K562 (cell line): ENCODE results near the gene TCF3. TPM values are rescaled to one million over a fixed set of nuclear protein-coding genes. Genes with fewer than 3 reads are reported as not detected.

Experiments used
- ATAC-seq: fragments of 200-7000 bp; cut with Tn5 transposase; 3 replicates; pipeline ENCODE4 v1.9.1; 2020; ENCODE audit warnings: moderate library complexity
- BruUV-seq: library from RNA; stranded (reverse); fragments of 400-500 nt; replicated peaks from 2 replicates; lab custom pipeline; 2021; lab: Mats Ljungman, UMichigan
- CTCF ChIA-PET: fragments of 300-600 bp; formaldehyde crosslinking; extraction: SDS; loops from one replicate; lab custom pipeline; 2021; ENCODE audit warnings: low intra/inter-chr PET ratio; lab: Yijun Ruan, JAX
- POLR2A ChIA-PET: fragments of 300-600, 350-650 bp; sonication (Branson Sonifier 250); formaldehyde crosslinking; extraction: SDS; loops from one replicate; lab custom pipeline; 2021; ENCODE audit warnings: antibody characterized with exemption, inconsistent platforms; lab: Yijun Ruan, JAX
- DNase-seq, 4 experiments: peaks; one replicate each; pipeline versions ENCODE4 v3.0.0 to v3.0.0-alpha.2; 2011 to 2018; ENCODE audit warnings: low spot score in 3 of 4, mixed read lengths in 3 of 4; ENCODE audit errors: extremely low read depth in 1 of 4
- FAIRE-seq: peaks from 2 replicates; lab custom pipeline; 2011; peaks lifted over from hg19 to GRCh38; lab: Jason Lieb, UNC
- H2AFZ ChIP-seq: 2 replicates; pipeline ENCODE4 v1.6.0; 2011; ENCODE audit warnings: low read depth, low read length, control low read depth, inconsistent platforms
- H3K27ac ChIP-seq: fragments of 200-600 bp; 3 replicates; pipeline ENCODE4 v1.8.0; 2011; ENCODE audit warnings: low read depth, mild to moderate bottlenecking, control low read depth, inconsistent platforms, low read length, moderate library complexity, mixed read lengths; ENCODE audit errors: extremely low read depth
- H3K27me3 ChIP-seq, 2 experiments: fragments of 300-600 bp in 1 of 2; 2 replicates in 1 of 2; 3 replicates in 1 of 2; pipeline versions ENCODE4 v1.6.0 to v1.8.0; 2011; ENCODE audit warnings: inconsistent platforms in 2 of 2, low read length in 2 of 2, mild to moderate bottlenecking in 1 of 2, mixed read lengths in 1 of 2, moderate library complexity in 1 of 2; ENCODE audit not compliant: control insufficient read depth in 2 of 2, insufficient read depth in 2 of 2
- H3K36me3 ChIP-seq: fragments of 300-600 bp; 3 replicates; pipeline ENCODE4 v1.8.0; 2011; ENCODE audit warnings: mild to moderate bottlenecking, low read length, inconsistent platforms; ENCODE audit not compliant: control insufficient read depth, insufficient read depth
- H3K4me1 ChIP-seq, 2 experiments: fragments of 200-600 bp in 1 of 2; replicated peaks in 1 of 2; 2 replicates in 1 of 2; 3 replicates in 1 of 2; pipeline versions ENCODE4 v1.5.1 to v1.8.0; 2011; ENCODE audit warnings: inconsistent platforms in 2 of 2, low read length in 2 of 2, mild to moderate bottlenecking in 1 of 2, mixed read lengths in 1 of 2, moderate library complexity in 1 of 2; ENCODE audit not compliant: control insufficient read depth in 2 of 2, insufficient read depth in 2 of 2
- H3K4me2 ChIP-seq: 2 replicates; pipeline ENCODE4 v1.6.1; 2011; ENCODE audit warnings: low read length, control low read depth, inconsistent platforms, mixed read lengths; ENCODE audit not compliant: insufficient read depth
- H3K4me3 ChIP-seq: fragments of 200-600 bp; sonication (generic), shearing (Covaris generic); 2 replicates; pipeline ENCODE4 v1.5.1; 2016; ENCODE audit warnings: control low read depth, inconsistent platforms
- H3K79me2 ChIP-seq: fragments of 200-600 bp; 3 replicates; pipeline ENCODE4 v1.8.0; 2011; ENCODE audit warnings: low read length, inconsistent platforms; ENCODE audit not compliant: control insufficient read depth, insufficient read depth
- H3K9ac ChIP-seq, 2 experiments: 2 replicates each; pipeline versions ENCODE4 v1.6.0 to v1.6.1; 2011; ENCODE audit warnings: low read depth in 2 of 2, low read length in 2 of 2, control low read depth in 1 of 2, inconsistent platforms in 1 of 2, mild to moderate bottlenecking in 1 of 2, mixed read lengths in 1 of 2; ENCODE audit not compliant: insufficient read depth in 1 of 2
- H3K9me1 ChIP-seq: one replicate; pipeline ENCODE4 v1.6.0; 2011; ENCODE audit warnings: inconsistent platforms, mild to moderate bottlenecking, low read length, moderate library complexity; ENCODE audit not compliant: control insufficient read depth, insufficient read depth
- H3K9me3 ChIP-seq: replicated peaks from 2 replicates; pipeline ENCODE4 v1.5.1; 2011; ENCODE audit warnings: low read depth, low read length, inconsistent platforms; ENCODE audit not compliant: control insufficient read depth, insufficient read depth
- H4K20me1 ChIP-seq: replicated peaks from 2 replicates; pipeline ENCODE4 v1.6.1; 2011; ENCODE audit warnings: low read length, inconsistent platforms, mixed read lengths; ENCODE audit not compliant: control insufficient read depth, insufficient read depth
- C11orf30 ChIP-seq: fragments of 450-650 bp; IDR thresholded peaks from 2 replicates; pipeline ENCODE4 v1.6.1; 2016; ENCODE audit warnings: low read depth, mild to moderate bottlenecking
- CBFB ChIP-seq: sonication (generic); formaldehyde crosslinking; IDR thresholded peaks from 2 replicates; pipeline ENCODE4 v1.4.0; 2020; ENCODE audit warnings: mild to moderate bottlenecking, missing genetic modification reagents
- CHCHD3 ChIP-seq: fragments of 250-450 bp; sonication (Bioruptor Pico); IDR thresholded peaks from 2 replicates; pipeline ENCODE4 v2.1.2; 2022; ENCODE audit warnings: mild to moderate bottlenecking
- TFAP4 ChIP-seq: sonication (generic); formaldehyde crosslinking; IDR thresholded peaks from 2 replicates; pipeline ENCODE4 v1.8.0; 2022; ENCODE audit warnings: missing genetic modification reagents, mild to moderate bottlenecking, moderate library complexity, borderline replicate concordance
- TGIF2 ChIP-seq: sonication (generic); formaldehyde crosslinking; IDR thresholded peaks from 2 replicates; pipeline ENCODE4 v1.8.1; 2022; ENCODE audit warnings: mild to moderate bottlenecking, missing genetic modification reagents, moderate library complexity
- ZFP1 ChIP-seq: fragments of 450-650 bp; formaldehyde crosslinking; IDR thresholded peaks from 2 replicates; pipeline ENCODE4 v1.4.0; 2020; ENCODE audit warnings: mild to moderate bottlenecking, mixed read lengths
- ZNF316 ChIP-seq: fragments of 450-650 bp; IDR thresholded peaks from 2 replicates; pipeline ENCODE4 v1.6.1; 2016
- ZNF655 ChIP-seq: fragments of 250-450 bp; sonication (Bioruptor Pico); IDR thresholded peaks from 2 replicates; pipeline ENCODE4 v1.5.0; 2021
- ZNF717 ChIP-seq: fragments of 250-450 bp; sonication (Bioruptor Pico); IDR thresholded peaks from 2 replicates; pipeline ENCODE4 v1.5.0; 2021
- WGBS: fragments of 100-300 bp; shearing (Covaris generic); methylation state at CpG from one replicate; pipeline ENCODE4 v1.1.6; 2016; ENCODE audit warnings: low coverage, mixed read lengths; ENCODE audit not compliant: insufficient coverage; ENCODE audit errors: missing lambda C conversion rate; 5-methylcytosine and 5-hydroxymethylcytosine counted together
- in situ Hi-C: fragments of 300-500 bp; cut with MboI; formaldehyde crosslinking; loops from 4 replicates; pipeline ENCODE4 v1.15.0; 2018; ENCODE audit warnings: inconsistent platforms, mixed read lengths
- intact Hi-C: fragments of 100-400 bp; cut with micrococcal nuclease; formaldehyde crosslinking; loops from 2 replicates; pipeline ENCODE4 v1.14.2; 2022
- polyA plus RNA-seq, 8 experiments: library from polyadenylated mRNA; depleted of rRNA in 4 of 8; stranded (reverse) in 5 of 8; unstranded in 3 of 8; fragments of >200 nt; fragmentation: Nextera tagmentation in 2 of 8; fragmentation: Illumina TruSeq in 1 of 8; extraction: Ambion mirVana in 2 of 8; extraction: Trizol in 1 of 8; gene quantifications; 2 replicates each; pipeline versions ENCODE4 v1.2.1 to v1.2.3, GENCODE V29; 2011 to 2014; ENCODE audit warnings: inconsistent platforms in 1 of 8, missing spikeins in 1 of 8
- total RNA-seq, 7 experiments: library from RNA; depleted of rRNA in 6 of 7; stranded (reverse); fragments of >200 nt in 6 of 7; fragmentation: Illumina TruSeq in 2 of 7; extraction: Trizol in 2 of 7; gene quantifications; 2 replicates each; pipeline versions ENCODE4 v1.2.1 to v1.2.3, GENCODE V29; 2011 to 2021; ENCODE audit warnings: low replicate concordance in 1 of 7
- TF ChIP-seq, protein P1 (sequence below): sonication (generic); formaldehyde crosslinking; IDR thresholded peaks from 2 replicates; pipeline ENCODE4 v1.8.0; 2023; ENCODE audit warnings: mild to moderate bottlenecking, missing genetic modification reagents
- TF ChIP-seq, protein P2 (sequence below): sonication (generic); formaldehyde crosslinking; IDR thresholded peaks from 2 replicates; pipeline ENCODE4 v1.8.1; 2023; ENCODE audit warnings: mild to moderate bottlenecking, missing genetic modification reagents

TCF3 gene
- total and polyA plus RNA-seq, 9 of the 15 experiments (the other 6 are each of a cell fraction or from before 2014, with no cell fraction given): 5.6 to 259 (median 84.0) TPM

DNA sequence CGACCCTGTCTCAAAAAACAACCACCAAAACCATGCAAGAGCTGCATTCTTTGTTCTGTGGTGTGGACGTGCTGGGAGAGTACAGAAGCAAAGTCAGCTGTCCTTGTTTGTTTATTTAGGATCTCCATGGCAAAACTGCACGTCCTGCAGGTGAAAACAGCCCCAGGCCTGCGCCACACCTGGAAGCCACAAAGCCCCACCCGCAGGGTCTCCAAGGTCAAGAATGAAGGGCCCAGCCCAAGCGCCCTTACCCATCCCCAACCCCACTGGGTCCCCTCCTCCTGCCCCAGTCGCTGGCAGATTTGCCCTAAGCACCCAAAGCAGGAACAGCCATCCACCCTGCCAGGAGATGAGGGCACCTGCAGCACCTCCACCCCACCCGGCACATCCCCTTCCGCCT lies 70.2 kb downstream of the TCF3 start:
- peak overlapping the region in 1 of 2 experiments; percentile 45; a peak in 2 of 4 replicates for H3K9ac ChIP-seq
- ChIA-PET POLR2A (interaction anchor here (0.9 kb wide), 1 partner anchor 11 kb away, joined by 5 read pairs; the partner anchor contains the start of gene MBD3), CTCF (no interaction called here)
- in situ Hi-C loops (no loop called here), intact Hi-C loops (no loop called here)
- no peaks in the 10 kb centered on the region for H3K9me1 ChIP-seq
- no peak for ATAC-seq
- no peaks in the 10 kb centered on the region for H3K9me3 ChIP-seq
- no peak overlapping the region for H2AFZ ChIP-seq
- peaks cover 22% of the 10 kb centered on the region for H3K79me2 ChIP-seq
- BruUV-seq: no TSS peak
- peaks cover 0 to 17% of the 10 kb centered on the region in 2 experiments; a peak in 2 of 5 replicates for H3K4me1 ChIP-seq
- no peaks in the 10 kb centered on the region for H4K20me1 ChIP-seq
- no peak overlapping the region for H3K4me3 ChIP-seq
- peaks cover 84% of the 10 kb centered on the region; the same call in 2 of the 3 replicates for H3K36me3 ChIP-seq
- DNase-seq: no peak
- TF ChIP-seq TGIF2 (CRISPR knock-in tag) (no peak), ZFP1 (CRISPR knock-in tag) (no peak), C11orf30 (no peak), CHCHD3 (CRISPR knock-in tag) (no peak), ZNF717 (CRISPR knock-in tag) (no peak), CBFB (no peak), TFAP4 (CRISPR knock-in tag) (no peak), ZNF316 (no peak), ZNF655 (no peak)
- TF ChIP-seq, protein P1, sequence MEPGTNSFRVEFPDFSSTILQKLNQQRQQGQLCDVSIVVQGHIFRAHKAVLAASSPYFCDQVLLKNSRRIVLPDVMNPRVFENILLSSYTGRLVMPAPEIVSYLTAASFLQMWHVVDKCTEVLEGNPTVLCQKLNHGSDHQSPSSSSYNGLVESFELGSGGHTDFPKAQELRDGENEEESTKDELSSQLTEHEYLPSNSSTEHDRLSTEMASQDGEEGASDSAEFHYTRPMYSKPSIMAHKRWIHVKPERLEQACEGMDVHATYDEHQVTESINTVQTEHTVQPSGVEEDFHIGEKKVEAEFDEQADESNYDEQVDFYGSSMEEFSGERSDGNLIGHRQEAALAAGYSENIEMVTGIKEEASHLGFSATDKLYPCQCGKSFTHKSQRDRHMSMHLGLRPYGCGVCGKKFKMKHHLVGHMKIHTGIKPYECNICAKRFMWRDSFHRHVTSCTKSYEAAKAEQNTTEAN (CRISPR knock-in tag): no peak
- TF ChIP-seq, protein P2, sequence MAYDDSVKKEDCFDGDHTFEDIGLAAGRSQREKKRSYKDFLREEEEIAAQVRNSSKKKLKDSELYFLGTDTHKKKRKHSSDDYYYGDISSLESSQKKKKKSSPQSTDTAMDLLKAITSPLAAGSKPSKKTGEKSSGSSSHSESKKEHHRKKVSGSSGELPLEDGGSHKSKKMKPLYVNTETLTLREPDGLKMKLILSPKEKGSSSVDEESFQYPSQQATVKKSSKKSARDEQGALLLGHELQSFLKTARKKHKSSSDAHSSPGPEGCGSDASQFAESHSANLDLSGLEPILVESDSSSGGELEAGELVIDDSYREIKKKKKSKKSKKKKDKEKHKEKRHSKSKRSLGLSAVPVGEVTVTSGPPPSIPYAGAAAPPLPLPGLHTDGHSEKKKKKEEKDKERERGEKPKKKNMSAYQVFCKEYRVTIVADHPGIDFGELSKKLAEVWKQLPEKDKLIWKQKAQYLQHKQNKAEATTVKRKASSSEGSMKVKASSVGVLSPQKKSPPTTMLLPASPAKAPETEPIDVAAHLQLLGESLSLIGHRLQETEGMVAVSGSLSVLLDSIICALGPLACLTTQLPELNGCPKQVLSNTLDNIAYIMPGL (CRISPR knock-in tag): no peak
- FAIRE-seq: no peak
- no peak overlapping the region for H3K4me2 ChIP-seq
- no peak overlapping the region for H3K27ac ChIP-seq
- 98% methylated on average over 8 of the region's 9 CpGs for WGBS
- no peaks in the 10 kb centered on the region for H3K27me3 ChIP-seq
